ENCODE measurements around the gene PPIB.
"Not testable (repeated sequence)": the region's sequence is repeated elsewhere in the genome, so short reads cannot be mapped to it uniquely, and the experiment has no call there.

The PPIB gene

GRCh38 chr15:64131547-64131946, 31.3 kb downstream of the PPIB start:
- no peak for TF ChIP-seq CTCF (IDR thresholded peaks at IDR 0.05; ENCODE audit: insufficient read depth, low read depth, low read length, missing control alignments)
- DNase-seq (ENCODE audit: low read depth): no peak
- H3K4me3 ChIP-seq (ENCODE audit: low read length): no peak overlapping the region

GRCh38 chr15:64130159-64130558, 32.7 kb downstream of the PPIB start:
- no peak overlapping the region for H3K4me3 ChIP-seq (ENCODE audit: low read length)
- DNase-seq (ENCODE audit: low read depth): no peak
- no peak for TF ChIP-seq CTCF (IDR thresholded peaks at IDR 0.05; ENCODE audit: insufficient read depth, low read depth, low read length, missing control alignments)

- TF ChIP-seq CTCF (IDR thresholded peaks at IDR 0.05; ENCODE audit: insufficient read depth, low read depth, low read length, missing control alignments): no peak
- no peak for DNase-seq (ENCODE audit: low read depth)
- no peak overlapping the region for H3K4me3 ChIP-seq (ENCODE audit: low read length)
Observed at GRCh38 chr15:64127521-64128270, 35.1 kb downstream of the PPIB start.

- no peak overlapping the region for H3K4me3 ChIP-seq (ENCODE audit: low read length)
- no peak for DNase-seq (ENCODE audit: low read depth)
- TF ChIP-seq CTCF (IDR thresholded peaks at IDR 0.05; ENCODE audit: insufficient read depth, low read depth, low read length, missing control alignments): no peak
Observed at GRCh38 chr15:64125978-64126377, 36.8 kb downstream of the PPIB start.

GRCh38 chr15:64122936-64123351, 39.9 kb downstream of the PPIB start:
- H3K4me3 ChIP-seq (ENCODE audit: low read length): no peak overlapping the region
- DNase-seq (ENCODE audit: low read depth): no peak
- TF ChIP-seq CTCF (IDR thresholded peaks at IDR 0.05; ENCODE audit: insufficient read depth, low read depth, low read length, missing control alignments): no peak

- DNase-seq (ENCODE audit: low read depth): no peak
- no peak for TF ChIP-seq CTCF (IDR thresholded peaks at IDR 0.05; ENCODE audit: insufficient read depth, low read depth, low read length, missing control alignments)
- no peak overlapping the region for H3K4me3 ChIP-seq (ENCODE audit: low read length)
Observed at GRCh38 chr15:64122444-64122843, 40.4 kb downstream of the PPIB start.

- H3K4me3 ChIP-seq (ENCODE audit: low read length): no peak overlapping the region
- no peak for TF ChIP-seq CTCF (IDR thresholded peaks at IDR 0.05; ENCODE audit: insufficient read depth, low read depth, low read length, missing control alignments)
Observed at GRCh38 chr15:64121614-64122013, 41.2 kb downstream of the PPIB start.

GRCh38 chr15:64120322-64120721, 42.5 kb downstream of the PPIB start:
- DNase-seq (ENCODE audit: low read depth); H3K4me3 ChIP-seq (ENCODE audit: low read length): not testable (repeated sequence)

More at GRCh38 chr15:64121614-64122013, 41.2 kb downstream of the PPIB start:
- DNase-seq (ENCODE audit: low read depth): no peak
